GM12872 (cell line): ENCODE results near the gene PRRG4.

Experiments
- CTCF ChIP-seq: IDR thresholded peaks from 3 replicates; pipeline ENCODE4 v1.5.1; 2011; ENCODE audit warnings: low read depth, mild to moderate bottlenecking, low read length, moderate library complexity; ENCODE audit not compliant: insufficient read depth

Gene PRRG4

GRCh38 chr11:32894921-32895320 lies 65.2 kb downstream of the PRRG4 start:
- no peak for TF ChIP-seq CTCF

- TF ChIP-seq CTCF: no peak
Observed at GRCh38 chr11:32895471-32895870, 65.7 kb downstream of the PRRG4 start.

GRCh38 chr11:32897103-32897502 lies 67.4 kb downstream of the PRRG4 start:
- no peak for TF ChIP-seq CTCF

GRCh38 chr11:32899438-32899837 lies 69.7 kb downstream of the PRRG4 start:
- TF ChIP-seq CTCF: no peak

- TF ChIP-seq CTCF: no peak
Observed at GRCh38 chr11:32902089-32902665, 72.5 kb downstream of the PRRG4 start.

GRCh38 chr11:32905028-32905667 lies 75.4 kb downstream of the PRRG4 start:
- TF ChIP-seq CTCF: no peak
